ENCODE data around the gene PRM3. TPM values are rescaled to one million over a fixed set of nuclear protein-coding genes. Genes with fewer than 3 reads are reported as not detected.
A peak's percentile ranks its signal among the peaks of the same experiment; 100 is the strongest.

PRM3 gene
- total RNA-seq, 4 donors from 2014 or later: not detected

DNA sequence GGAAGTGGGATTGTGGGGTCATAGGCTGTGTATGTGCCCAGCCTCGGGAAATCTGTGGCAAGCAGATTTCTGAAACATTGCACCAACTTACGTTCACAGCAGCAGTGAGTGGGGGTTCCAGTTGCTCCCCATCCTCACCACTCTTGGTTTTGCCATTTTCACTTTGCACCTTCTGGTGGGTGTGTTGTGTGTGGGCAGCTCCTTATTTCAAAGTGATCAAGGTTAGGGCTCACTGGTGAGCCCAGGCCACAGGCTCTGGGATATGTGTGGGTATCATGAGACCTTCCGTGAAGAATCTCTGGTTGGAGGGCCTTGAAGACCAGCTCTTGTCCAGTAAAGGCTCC, 37.2 kb upstream of the PRM3 start:
- 91% methylated on average over 3 of the region's 3 CpGs; no CpG with 5 or more reads in 1 of the 2 donors for WGBS, 2 donors (ENCODE audit: low coverage in 1 of 2)
- no peaks in the 10 kb centered on the region for H3K27me3 ChIP-seq
- TF ChIP-seq EP300 (IDR thresholded peaks at IDR 0.05; ENCODE audit: low read depth) (no peak), POLR2AphosphoS5 (IDR thresholded peaks at IDR 0.05) (no peak), POLR2A (IDR thresholded peaks at IDR 0.05) (no peak)
- TF ChIP-seq, protein P1, sequence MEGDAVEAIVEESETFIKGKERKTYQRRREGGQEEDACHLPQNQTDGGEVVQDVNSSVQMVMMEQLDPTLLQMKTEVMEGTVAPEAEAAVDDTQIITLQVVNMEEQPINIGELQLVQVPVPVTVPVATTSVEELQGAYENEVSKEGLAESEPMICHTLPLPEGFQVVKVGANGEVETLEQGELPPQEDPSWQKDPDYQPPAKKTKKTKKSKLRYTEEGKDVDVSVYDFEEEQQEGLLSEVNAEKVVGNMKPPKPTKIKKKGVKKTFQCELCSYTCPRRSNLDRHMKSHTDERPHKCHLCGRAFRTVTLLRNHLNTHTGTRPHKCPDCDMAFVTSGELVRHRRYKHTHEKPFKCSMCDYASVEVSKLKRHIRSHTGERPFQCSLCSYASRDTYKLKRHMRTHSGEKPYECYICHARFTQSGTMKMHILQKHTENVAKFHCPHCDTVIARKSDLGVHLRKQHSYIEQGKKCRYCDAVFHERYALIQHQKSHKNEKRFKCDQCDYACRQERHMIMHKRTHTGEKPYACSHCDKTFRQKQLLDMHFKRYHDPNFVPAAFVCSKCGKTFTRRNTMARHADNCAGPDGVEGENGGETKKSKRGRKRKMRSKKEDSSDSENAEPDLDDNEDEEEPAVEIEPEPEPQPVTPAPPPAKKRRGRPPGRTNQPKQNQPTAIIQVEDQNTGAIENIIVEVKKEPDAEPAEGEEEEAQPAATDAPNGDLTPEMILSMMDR (IDR thresholded peaks at IDR 0.05): no peak
- H3K27ac ChIP-seq: peak overlapping the region in 2 of 4 donors; percentile 20 to 52
- no peaks in the 10 kb centered on the region for H3K36me3 ChIP-seq
- H3K4me3 ChIP-seq: no peak overlapping the region
- in situ Hi-C loops (cut with MboI; ENCODE audit: low pct_ligation_motif_present in 1 of 4, low pct_unique_long_range_greater_than_20kb in 1 of 4, low sequenced_read_pairs in 3 of 4) (no loop called here), intact Hi-C loops (cut with DNase I; ENCODE audit: low total_unique reads) (no loop called here)
- peaks cover 0 to 13% (median 10%) of the 10 kb centered on the region in 4 donors for H3K4me1 ChIP-seq
- no peak for DNase-seq
- H3K9me3 ChIP-seq: no peaks in the 10 kb centered on the region

DNA sequence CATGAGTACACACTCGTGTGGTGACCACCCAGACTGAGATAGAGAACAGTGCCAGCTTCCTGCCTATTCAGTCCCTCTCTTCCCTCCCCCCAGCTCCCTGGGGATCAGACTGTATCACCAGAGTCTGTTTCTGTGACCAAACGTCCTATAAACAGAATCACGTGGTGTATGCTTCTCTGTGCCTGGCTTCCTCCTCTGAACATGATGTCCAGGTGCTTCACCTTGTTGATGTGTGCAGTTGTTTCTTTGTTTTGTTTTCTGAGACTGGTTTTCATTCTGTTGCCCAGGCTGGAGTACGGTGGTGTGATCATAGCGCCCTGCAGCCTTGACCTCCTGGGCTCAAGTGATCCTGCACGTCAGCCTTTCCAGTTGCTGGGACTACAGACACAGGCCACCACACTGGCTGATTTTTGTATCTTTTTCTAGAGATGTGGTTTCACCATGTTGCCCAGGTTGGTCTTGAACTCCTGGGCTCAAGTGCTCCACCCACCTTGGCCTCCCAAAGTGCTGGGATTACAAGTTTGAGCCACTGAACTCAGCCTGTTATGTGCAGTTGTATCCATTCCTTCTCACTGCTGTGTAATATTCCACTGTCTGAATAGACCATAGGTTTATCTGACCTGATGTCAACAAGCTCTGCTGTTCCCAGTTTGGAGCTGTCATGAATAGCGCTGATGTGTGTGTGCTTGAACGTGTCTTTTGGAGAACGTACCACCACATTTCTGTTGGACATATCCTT, 36.6 kb upstream of the PRM3 start:
- Histone ChIP-seq H3K9me3 (no peaks in the 10 kb centered on the region), H3K4me3 (no peak overlapping the region), H3K27me3 (no peaks in the 10 kb centered on the region), H3K4me1 (peaks cover 0 to 13% (median 10%) of the 10 kb centered on the region in 4 donors), H3K27ac (peak overlapping the region in 1 of 4 donors; percentile 52), H3K36me3 (no peaks in the 10 kb centered on the region)
- WGBS, 2 donors (ENCODE audit: low coverage in 1 of 2): 42 to 65% methylated on average over 2 to 9 of the region's 9 CpGs
- DNase-seq: no peak
- TF ChIP-seq EP300 (IDR thresholded peaks at IDR 0.05; ENCODE audit: low read depth): no peak
- TF ChIP-seq, protein P1 (IDR thresholded peaks at IDR 0.05): no peak
- TF ChIP-seq POLR2A (IDR thresholded peaks at IDR 0.05): no peak
- no peak for TF ChIP-seq POLR2AphosphoS5 (IDR thresholded peaks at IDR 0.05)
- intact Hi-C loops (cut with DNase I; ENCODE audit: low total_unique reads) (no loop called here), in situ Hi-C loops (cut with MboI; ENCODE audit: low pct_ligation_motif_present in 1 of 4, low pct_unique_long_range_greater_than_20kb in 1 of 4, low sequenced_read_pairs in 3 of 4) (no loop called here)

DNA sequence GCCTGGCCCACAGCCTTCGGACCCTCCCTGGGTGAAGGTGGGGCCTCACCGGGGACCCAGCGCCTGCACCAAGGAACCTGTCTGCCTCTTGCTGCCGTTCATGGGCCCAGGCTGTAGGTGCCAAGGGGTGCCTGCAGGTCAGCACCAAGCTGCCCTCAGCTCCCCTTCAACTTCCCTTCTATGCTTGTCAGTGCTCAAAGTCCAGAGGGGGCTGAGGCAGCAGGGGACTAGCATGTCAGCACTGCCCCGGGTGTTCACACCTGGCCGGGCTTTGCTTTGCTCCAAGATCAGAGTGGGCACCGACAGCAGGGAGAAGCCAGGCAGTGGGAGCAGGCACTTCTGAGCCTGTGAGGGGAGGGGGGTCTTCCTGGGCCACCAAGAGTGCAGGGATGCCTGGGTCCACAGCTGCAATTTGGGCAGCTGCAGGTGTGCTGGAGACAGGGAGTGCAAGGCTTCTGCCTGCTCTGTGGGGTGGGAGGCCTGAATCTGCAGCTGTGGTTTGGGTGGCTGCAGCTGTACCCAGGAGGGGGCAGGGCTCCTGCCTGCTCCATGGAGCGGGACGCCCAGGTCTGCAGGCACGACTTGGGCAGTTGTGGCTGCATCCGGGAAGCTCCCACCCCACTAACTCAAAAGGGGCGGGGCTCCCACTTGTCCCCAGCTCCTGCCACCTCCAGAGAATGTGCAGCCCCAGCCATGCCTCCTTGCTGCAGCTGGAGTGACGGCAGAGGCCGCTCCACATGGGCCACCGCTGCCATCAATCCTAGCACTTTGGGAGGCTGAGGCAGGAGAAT, 35.3 kb upstream of the PRM3 start:
- DNase-seq: peak; percentile 52
- no peak overlapping the region for H3K27ac ChIP-seq
- H3K4me1 ChIP-seq: peaks cover 0 to 13% (median 10%) of the 10 kb centered on the region in 4 donors
- no peaks in the 10 kb centered on the region for H3K27me3 ChIP-seq
- in situ Hi-C loops (cut with MboI; ENCODE audit: low pct_ligation_motif_present in 1 of 4, low pct_unique_long_range_greater_than_20kb in 1 of 4, low sequenced_read_pairs in 3 of 4): no loop called here
- intact Hi-C loops (cut with DNase I; ENCODE audit: low total_unique reads): no loop called here
- TF ChIP-seq POLR2A (IDR thresholded peaks at IDR 0.05) (no peak), POLR2AphosphoS5 (IDR thresholded peaks at IDR 0.05) (no peak), EP300 (IDR thresholded peaks at IDR 0.05; ENCODE audit: low read depth) (no peak)
- TF ChIP-seq, protein P1 (IDR thresholded peaks at IDR 0.05): no peak
- WGBS, 2 donors (ENCODE audit: low coverage in 1 of 2): 77% methylated on average over 9 of the region's 15 CpGs; no CpG with 5 or more reads in 1 of the 2 donors
- H3K9me3 ChIP-seq: no peaks in the 10 kb centered on the region
- H3K4me3 ChIP-seq: no peak overlapping the region
- H3K36me3 ChIP-seq: no peaks in the 10 kb centered on the region
